H7 (cell line): Measurements from ENCODE around the gene NOS2. TPM values are rescaled to one million over a fixed set of nuclear protein-coding genes. Genes with fewer than 3 reads are reported as not detected.
A peak's percentile ranks its signal among the peaks of the same experiment; 100 is the strongest.
"Not testable (repeated sequence)": the region's sequence is repeated elsewhere in the genome, so short reads cannot be mapped to it uniquely, and the experiment has no call there.

Source experiments
- DNase-seq: peaks from one replicate; pipeline ENCODE4 v3.0.0; 2012
- H3K27me3 ChIP-seq: 2 replicates; pipeline ENCODE4 v1.6.0; 2011; ENCODE audit warnings: mild to moderate bottlenecking, low read length; ENCODE audit not compliant: control insufficient read depth, insufficient read depth
- H3K36me3 ChIP-seq: replicated peaks from 2 replicates; pipeline ENCODE4 v1.5.1; 2011; ENCODE audit warnings: low read length; ENCODE audit not compliant: control insufficient read depth, insufficient read depth
- H3K4me3 ChIP-seq: 2 replicates; pipeline ENCODE4 v1.5.1; 2011; ENCODE audit warnings: low read depth, mild to moderate bottlenecking, control low read depth, low read length, moderate library complexity; ENCODE audit not compliant: insufficient read depth
- total RNA-seq: library from RNA; depleted of rRNA; stranded (reverse); fragments of >200 nt; shearing (Covaris generic); gene quantifications from 2 replicates; pipeline ENCODE4 v1.2.3, GENCODE V29; 2014; rRNA removed

The NOS2 gene
- total RNA-seq, 1 experiment from 2014 or later, result 1.6 TPM

DNA sequence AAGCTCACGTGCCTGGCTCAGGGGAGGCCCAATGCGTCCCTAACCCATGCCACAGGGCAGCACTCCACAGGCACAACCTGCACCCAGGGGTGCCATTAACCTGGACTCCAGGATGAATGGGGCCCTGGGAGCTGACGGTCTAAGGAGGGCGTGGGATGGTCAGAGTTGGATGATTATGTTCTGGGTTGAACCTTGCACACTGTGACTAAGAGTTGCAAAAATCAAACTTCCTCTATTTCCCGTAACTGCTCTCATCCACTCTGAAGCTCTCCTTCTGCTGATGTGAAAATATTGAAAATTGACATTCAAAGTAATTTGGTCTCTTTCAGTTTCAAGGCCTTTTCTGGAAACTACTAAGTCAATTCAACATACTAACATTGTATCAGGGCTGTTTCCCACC is 54.0 kb downstream of the NOS2 start:
- not testable (repeated sequence) for DNase-seq, H3K27me3 ChIP-seq

DNA sequence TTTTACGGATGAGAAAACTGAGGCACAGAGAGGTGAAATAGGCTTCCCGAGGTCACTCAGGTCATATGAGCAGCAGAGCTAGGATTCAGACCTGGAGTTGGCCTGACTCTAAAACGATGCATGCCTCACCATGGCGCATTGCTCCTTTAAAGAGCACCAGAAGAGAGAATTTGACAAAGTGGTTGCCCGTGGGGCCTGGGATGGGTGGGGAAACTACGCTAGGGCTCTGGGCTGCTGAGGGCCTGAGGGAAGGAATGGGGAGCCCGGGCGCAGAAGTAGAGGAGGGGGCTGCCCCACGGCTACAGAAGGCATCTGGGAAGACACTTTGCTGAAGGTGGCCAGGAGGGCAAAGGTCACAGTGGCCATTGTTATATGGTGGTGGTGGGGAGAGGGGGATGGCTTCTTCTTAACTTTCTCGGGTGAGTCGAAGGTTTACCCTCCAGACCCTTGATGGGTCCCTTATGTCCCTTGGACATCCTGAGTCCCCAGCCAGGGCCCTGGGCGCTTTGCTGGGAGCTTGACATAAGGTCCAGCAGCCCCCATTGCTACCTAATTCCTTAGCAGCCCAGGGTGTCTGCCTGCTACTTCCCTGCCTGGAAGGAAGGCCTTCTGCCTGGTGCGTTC is 55.0 kb downstream of the NOS2 start:
- DNase-seq, H3K4me3 ChIP-seq, H3K27me3 ChIP-seq, H3K36me3 ChIP-seq: not testable (repeated sequence)

More for the DNA sequence above, 54.0 kb downstream of the NOS2 start:
- H3K36me3 ChIP-seq, H3K4me3 ChIP-seq: not testable (repeated sequence)

DNA sequence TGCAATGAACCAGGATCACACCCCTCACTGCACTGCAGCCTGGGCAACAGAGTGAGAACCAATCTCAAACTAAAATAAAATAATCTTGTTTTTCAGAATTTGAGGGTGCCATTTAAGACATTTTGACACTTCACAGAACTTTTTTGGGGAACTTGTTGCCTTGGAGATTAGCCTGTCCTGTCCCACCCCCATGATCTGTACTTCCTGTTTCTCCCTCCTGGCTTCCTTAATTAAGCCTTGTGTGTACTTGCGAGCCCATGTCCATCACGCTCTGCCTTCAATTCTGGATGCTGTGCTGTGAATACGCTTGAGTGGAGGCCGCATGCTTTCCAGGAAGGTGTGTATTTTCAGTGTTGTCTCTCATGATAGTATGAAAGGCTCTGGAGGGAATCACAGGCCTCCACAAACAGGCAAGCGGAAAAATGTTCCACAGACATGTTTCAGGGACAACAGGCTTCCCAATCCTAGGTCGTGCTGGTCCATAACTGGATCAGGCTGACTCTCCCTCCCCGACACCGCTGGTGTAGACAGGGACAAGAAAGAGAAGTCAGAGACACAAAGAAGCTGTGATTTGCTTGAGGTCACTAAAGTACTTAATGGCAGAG is 56.9 kb downstream of the NOS2 start:
- DNase-seq, result no peak
- Histone ChIP-seq H3K36me3 (no peaks in the 10 kb centered on the region), H3K4me3 (no peak overlapping the region), H3K27me3 (no peaks in the 10 kb centered on the region)

DNA sequence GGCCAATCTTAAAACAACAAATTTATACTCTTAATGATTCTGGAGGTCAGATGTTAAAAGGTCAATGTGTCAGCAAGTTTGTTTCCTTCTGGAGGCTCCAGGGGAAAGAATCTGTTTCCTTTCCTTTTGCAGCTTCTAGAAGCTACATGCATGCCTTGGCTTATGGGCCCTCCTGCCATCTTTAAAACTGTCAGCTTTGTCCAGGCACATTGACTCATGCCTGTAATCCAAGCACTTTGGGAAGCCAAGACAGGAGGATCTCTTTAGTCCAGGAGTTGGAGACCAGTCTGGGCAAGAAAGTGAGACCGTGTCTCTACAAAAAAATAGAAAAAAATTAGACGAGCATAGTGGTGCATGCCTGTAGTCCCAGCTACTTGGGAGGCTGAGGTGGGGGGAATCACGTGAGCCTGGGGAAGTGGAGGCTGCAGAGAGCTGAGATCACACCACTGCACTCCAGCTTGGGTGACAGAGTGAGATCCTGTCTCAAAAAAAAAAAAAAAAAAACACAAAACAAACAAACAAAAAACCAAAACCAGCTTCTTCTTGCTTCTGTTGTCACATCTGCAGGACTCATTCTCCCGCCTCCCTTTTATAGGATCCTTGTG is 58.3 kb downstream of the NOS2 start:
- Histone ChIP-seq H3K27me3 (no peaks in the 10 kb centered on the region), H3K36me3 (no peaks in the 10 kb centered on the region), H3K4me3 (no peak overlapping the region)
- no peak for DNase-seq

DNA sequence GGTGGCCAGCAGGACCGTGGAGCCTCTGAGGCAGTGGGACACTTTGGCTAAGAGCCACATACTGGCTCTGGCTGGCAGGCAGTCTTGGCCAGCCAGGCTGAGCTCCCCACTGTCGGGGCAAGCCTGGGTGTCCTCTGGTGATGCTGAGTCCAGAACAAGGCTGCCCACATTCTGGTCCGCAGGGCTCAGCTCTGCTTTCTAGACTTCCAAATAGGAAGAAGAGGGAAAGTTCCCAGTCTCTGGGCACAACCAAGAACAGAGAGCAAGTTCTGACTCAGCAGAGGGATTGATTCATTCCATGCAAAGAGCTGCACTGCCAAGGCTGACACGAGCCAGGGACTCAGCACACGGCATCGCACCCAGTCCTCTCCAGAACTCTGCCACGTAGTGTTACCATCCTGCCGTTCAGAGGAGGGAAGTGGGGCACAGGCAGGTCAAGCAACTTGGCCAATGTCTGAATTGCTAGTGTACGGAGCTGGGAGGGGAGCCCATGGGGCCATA is 58.9 kb downstream of the NOS2 start:
- Histone ChIP-seq H3K27me3 (no peaks in the 10 kb centered on the region), H3K4me3 (no peak overlapping the region), H3K36me3 (no peaks in the 10 kb centered on the region)
- DNase-seq, result peak; percentile 7

DNA sequence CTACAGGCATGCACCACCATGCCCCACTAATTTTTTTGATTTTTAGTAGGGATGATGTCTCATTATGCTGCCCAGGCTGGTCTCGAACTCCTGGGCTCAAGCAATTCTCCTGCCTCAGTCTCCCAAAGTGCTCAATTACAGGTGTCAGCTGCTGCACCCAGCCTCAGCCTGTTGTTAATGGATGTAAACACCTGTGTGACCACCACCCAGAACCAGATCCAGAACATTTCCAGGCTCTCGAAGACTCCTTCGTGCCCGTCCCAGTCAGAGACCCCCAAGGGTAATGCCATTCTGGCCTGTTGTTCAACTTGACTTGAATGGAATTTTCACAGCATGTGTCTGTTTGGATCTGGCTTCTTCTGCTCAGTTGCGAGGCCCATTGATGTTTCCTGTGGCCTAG is 59.8 kb downstream of the NOS2 start:
- not testable (repeated sequence) for H3K4me3 ChIP-seq, H3K36me3 ChIP-seq, DNase-seq, H3K27me3 ChIP-seq

DNA sequence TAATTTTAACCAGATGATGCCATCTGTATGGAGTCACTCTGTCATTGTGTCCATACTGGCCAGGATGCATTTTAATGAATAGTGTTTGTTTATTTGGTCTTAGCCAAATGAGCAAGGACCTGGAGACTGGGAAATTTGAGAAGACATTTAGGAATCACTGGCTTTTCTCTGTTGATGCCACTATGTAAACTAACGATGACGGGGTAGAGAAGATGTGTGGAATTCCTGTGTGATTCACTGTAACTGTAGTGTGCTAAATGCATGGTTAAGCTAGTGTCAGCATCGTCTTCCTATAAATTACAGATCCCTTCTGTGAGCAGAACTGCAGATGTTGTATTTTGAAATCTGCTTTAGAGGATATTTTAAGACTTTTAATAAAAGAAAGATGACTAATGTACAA is 66.6 kb downstream of the NOS2 start:
- no peaks in the 10 kb centered on the region for H3K27me3 ChIP-seq

DNA sequence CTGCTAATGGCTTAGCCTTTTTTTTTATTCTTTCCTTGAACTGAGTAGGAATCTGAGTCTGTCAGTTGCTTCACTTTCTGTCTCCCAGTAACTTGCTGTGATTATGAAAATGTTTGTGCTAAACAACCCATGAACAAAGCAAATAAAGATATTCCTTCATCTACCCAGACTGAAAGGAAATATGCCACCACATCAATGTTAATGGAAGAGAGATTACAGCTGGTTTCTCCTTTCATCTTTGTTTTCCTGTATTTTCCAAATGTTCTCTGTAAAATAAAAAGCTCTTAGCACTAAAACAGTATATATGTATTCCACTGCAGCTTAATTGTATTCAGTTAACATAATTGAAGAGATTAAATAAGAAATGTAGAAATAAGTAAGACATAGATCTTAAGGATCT is 67.6 kb downstream of the NOS2 start:
- not testable (repeated sequence) for DNase-seq, H3K4me3 ChIP-seq

More for the DNA sequence above, 66.6 kb downstream of the NOS2 start:
- DNase-seq, result no peak
- Histone ChIP-seq H3K4me3 (no peak overlapping the region), H3K36me3 (no peaks in the 10 kb centered on the region)

DNA sequence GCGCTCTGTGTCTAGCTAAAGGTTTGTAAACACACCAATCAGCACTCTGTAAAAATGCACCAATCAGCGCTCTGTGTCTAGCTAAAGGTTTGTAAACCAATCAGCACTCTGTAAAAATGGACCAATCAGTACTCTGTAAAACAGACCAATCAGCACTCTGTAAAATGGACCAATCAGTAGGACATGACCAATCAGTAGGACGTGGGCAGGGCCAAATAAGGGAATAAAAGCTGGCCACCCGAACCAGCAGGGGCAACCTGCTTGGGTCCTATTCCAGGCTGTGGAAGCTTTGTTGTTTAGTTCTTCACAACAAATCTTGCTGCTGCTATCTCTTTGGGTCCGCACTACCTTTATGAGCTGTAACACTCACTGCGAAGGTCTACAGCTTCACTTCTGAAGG is 74.3 kb downstream of the NOS2 start:
- H3K4me3 ChIP-seq, H3K36me3 ChIP-seq, DNase-seq, H3K27me3 ChIP-seq: not testable (repeated sequence)

More for the DNA sequence above, 67.6 kb downstream of the NOS2 start:
- not testable (repeated sequence) for H3K27me3 ChIP-seq, H3K36me3 ChIP-seq

DNA sequence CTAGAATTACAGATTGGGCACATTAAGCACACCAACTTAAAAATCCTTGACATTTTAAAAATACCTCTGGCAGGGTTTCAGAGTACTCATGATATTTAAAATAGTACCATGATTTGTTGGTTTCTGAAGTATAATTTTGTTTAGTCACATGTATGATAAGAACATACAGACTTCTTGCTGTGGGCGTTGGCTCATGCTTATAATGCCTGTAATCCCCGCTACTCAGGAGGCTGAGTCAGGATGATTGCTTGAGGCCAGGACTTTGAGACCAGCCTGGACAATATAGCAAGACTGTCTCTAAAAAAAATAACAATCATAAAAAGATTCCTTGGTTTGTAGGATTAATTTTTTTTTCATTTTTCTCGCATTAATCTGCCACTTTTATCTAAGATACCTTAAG is 78.5 kb downstream of the NOS2 start:
- H3K27me3 ChIP-seq, result no peaks in the 10 kb centered on the region
- no peak overlapping the region for H3K4me3 ChIP-seq
- H3K36me3 ChIP-seq, result no peaks in the 10 kb centered on the region
- no peak for DNase-seq

Other genes starting within 250 kb of the NOS2 start
- 0.31 and 0.63 TPM in 2 replicates for gene LGALS9, start 169.3 kb downstream of the NOS2 start, total RNA-seq
- gene LYRM9, start 92.8 kb upstream of the NOS2 start, total RNA-seq, result 3.4 and 4.9 TPM in 2 replicates
- gene NLK, start 242.1 kb upstream of the NOS2 start, total RNA-seq, result 20.4 and 21.7 TPM in 2 replicates